Glomerular endothelial cell (primary cell): ENCODE measurements around the gene C1QTNF9. TPM values are rescaled to one million over a fixed set of nuclear protein-coding genes. Genes with fewer than 3 reads are reported as not detected.
"Not testable (repeated sequence)": the region's sequence is repeated elsewhere in the genome, so short reads cannot be mapped to it uniquely, and the experiment has no call there.

ENCODE experiments used
- DNase-seq: peaks from one replicate; pipeline ENCODE4 v3.0.0-alpha.2; 2011; ENCODE audit warnings: low read depth, low spot score; ENCODE audit errors: extremely low read depth
- total RNA-seq: library from RNA; depleted of rRNA; stranded (reverse); fragments of >200 nt; gene quantifications from 2 replicates; pipeline ENCODE4 v1.2.3, GENCODE V29; 2015

C1QTNF9 gene
- total RNA-seq, 1 donor from 2014 or later = not detected

GRCh38 chr13:24359252-24359651 lies 49.9 kb downstream of the C1QTNF9 start:
- DNase-seq = not testable (repeated sequence)

GRCh38 chr13:24360106-24360505 lies 50.7 kb downstream of the C1QTNF9 start:
- no peak for DNase-seq

- DNase-seq = no peak
Measured at GRCh38 chr13:24361113-24361512, 51.7 kb downstream of the C1QTNF9 start.

- DNase-seq = no peak
Measured at GRCh38 chr13:24361852-24362366, 52.5 kb downstream of the C1QTNF9 start.

- DNase-seq = no peak
Measured at GRCh38 chr13:24362435-24362952, 53.1 kb downstream of the C1QTNF9 start.

GRCh38 chr13:24365191-24365590 lies 55.8 kb downstream of the C1QTNF9 start:
- DNase-seq = no peak

GRCh38 chr13:24366315-24366714 lies 56.9 kb downstream of the C1QTNF9 start:
- DNase-seq = not testable (repeated sequence)

- not testable (repeated sequence) for DNase-seq
Measured at GRCh38 chr13:24371273-24371672, 61.9 kb downstream of the C1QTNF9 start.

Other genes starting within 250 kb of the C1QTNF9 start
- 12.2 and 20.5 TPM in 2 replicates for gene SPATA13, start 148.9 kb upstream of the C1QTNF9 start, total RNA-seq
- gene PARP4, start 203.2 kb downstream of the C1QTNF9 start, total RNA-seq = 73.8 and 93.8 TPM in 2 replicates